Vein endothelial cell (primary cell): Measurements from ENCODE around the gene BBIP1. TPM values are rescaled to one million over a fixed set of nuclear protein-coding genes. Genes with fewer than 3 reads are reported as not detected.

Experiments used
- total RNA-seq: library from RNA; depleted of rRNA; stranded (reverse); fragments of >200 nt; gene quantifications from 2 replicates; pipeline ENCODE4 v1.2.3, GENCODE V29; 2012

Gene BBIP1, protein sequence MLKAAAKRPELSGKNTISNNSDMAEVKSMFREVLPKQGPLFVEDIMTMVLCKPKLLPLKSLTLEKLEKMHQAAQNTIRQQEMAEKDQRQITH
- total RNA-seq, result 21.2 and 45.9 TPM in 2 replicates

GRCh38 chr10:110918643-110919348 lies at the start of gene BBIP1:
TSS of gene BBIP1 (minus strand) at chr10:110919180. CDS start at chr10:110918157, 1,023 bp downstream.

GRCh38 chr10:110919349-110919931 lies 460 bp upstream of the BBIP1 start, which contains the start of gene SHOC2:
TSS of gene SHOC2 (plus strand) at chr10:110919604. CDS start at chr10:110964359, 44,755 bp downstream.

DNA sequence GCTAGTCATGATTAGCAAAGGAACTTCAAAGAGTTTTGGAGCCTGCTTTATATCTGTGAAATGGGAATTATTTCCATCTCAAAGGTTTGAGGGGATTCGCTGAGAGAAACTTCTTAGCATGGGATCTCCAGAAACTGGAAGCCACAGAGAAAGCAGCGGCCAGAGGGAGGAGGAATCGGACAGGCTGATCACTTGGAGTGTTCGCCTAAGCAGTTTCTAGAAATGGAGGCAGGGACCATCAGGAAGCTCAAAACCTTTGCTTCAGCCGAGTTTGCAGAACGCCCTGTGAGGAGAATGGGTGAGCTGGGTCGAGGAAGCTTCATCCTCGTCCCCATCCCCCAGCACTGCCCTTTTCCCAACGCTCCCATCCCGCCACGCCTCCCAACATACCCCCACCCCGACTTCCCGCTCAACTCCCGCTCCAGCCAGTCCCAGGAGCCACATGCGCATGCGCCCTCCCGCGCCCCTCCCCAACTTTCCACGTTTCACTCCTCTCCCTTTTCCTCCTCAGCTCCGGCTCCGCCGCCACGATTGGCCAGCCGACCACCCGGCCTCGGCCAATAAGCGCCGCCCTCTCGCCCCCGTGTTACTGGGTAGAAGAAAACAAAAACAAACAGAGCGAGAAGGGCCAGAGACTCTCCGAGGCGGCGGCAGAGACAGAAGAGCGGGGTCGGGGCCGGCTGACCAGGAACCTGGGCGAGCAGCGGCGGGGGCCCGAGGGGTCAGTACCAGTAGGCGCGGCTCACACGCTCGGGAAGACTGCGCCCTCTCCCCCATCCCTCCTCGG lies 47.5 kb downstream of the BBIP1 start, which contains the start of gene PDCD4:
Gene PDCD4, plus strand, starts transcription at position 631 of the 787 bp plus-strand sequence. CDS start 4,100 bp downstream, outside the sequence.

Other genes with a start within 250 kb of the BBIP1 start
- 48.1 and 60.4 TPM in 2 replicates for gene PDCD4, start 47.3 kb downstream of the BBIP1 start, total RNA-seq
- 44.4 and 55.7 TPM in 2 replicates for gene SHOC2, start 424 bp upstream of the BBIP1 start, total RNA-seq
- 0.19 and 0.98 TPM in 2 replicates for gene ADRA2A, start 157.8 kb upstream of the BBIP1 start, total RNA-seq